Activated CD4-positive, alpha-beta T cell treated with anti-CD3 and anti-CD28 coated beads for 36 hours (primary cell): ENCODE data around the gene LIN37. TPM values are rescaled to one million over a fixed set of nuclear protein-coding genes. Genes with fewer than 3 reads are reported as not detected.
A peak's percentile ranks its signal among the peaks of the same experiment; 100 is the strongest.

ENCODE experiments used
- ATAC-seq: fragments of 200-7000 bp; cut with Tn5 transposase; one replicate; pipeline ENCODE4 v1.10.0; 2021; ENCODE audit warnings: mild to moderate bottlenecking, moderate library complexity
- CTCF ChIA-PET: fragments of 350-600 bp; sonication (Branson Sonifier 250); formaldehyde crosslinking; loops from one replicate; lab custom pipeline; 2021; ENCODE audit warnings: antibody characterized with exemption; lab: Charles Lee
- POLR2A ChIA-PET: fragments of 350-600 bp; sonication (Branson Sonifier 250); formaldehyde crosslinking; loops from one replicate; lab custom pipeline; 2021; ENCODE audit warnings: antibody characterized with exemption, inconsistent platforms; lab: Charles Lee
- DNase-seq: peaks from one replicate; pipeline ENCODE4 v3.0.0-alpha.2; 2020
- H3K27ac Mint-ChIP-seq: one replicate; pipeline ENCODE4 v1.8.0; 2021; ENCODE audit warnings: mixed read lengths
- H3K27me3 Mint-ChIP-seq: one replicate; pipeline ENCODE4 v1.8.0; 2021; ENCODE audit warnings: mixed read lengths
- H3K36me3 Mint-ChIP-seq: one replicate; pipeline ENCODE4 v1.8.0; 2021; ENCODE audit warnings: low read depth, mixed read lengths
- H3K4me1 Mint-ChIP-seq: one replicate; pipeline ENCODE4 v1.8.0; 2021; ENCODE audit warnings: mixed read lengths
- H3K4me3 Mint-ChIP-seq: one replicate; pipeline ENCODE4 v1.8.0; 2021; ENCODE audit warnings: mild to moderate bottlenecking, moderate library complexity, mixed read lengths
- H3K9me3 Mint-ChIP-seq: one replicate; pipeline ENCODE4 v1.8.0; 2021; ENCODE audit warnings: low read depth, mixed read lengths
- intact Hi-C, 2 experiments: fragments of 100-400 bp; cut with DNase I in 1 of 2; cut with micrococcal nuclease in 1 of 2; formaldehyde crosslinking; loops; one replicate each; pipeline versions ENCODE4 v1.14.2 to v1.15.1; 2022 to 2024; cut with DNase I, micrococcal nuclease
- total RNA-seq, 2 experiments: library from RNA; stranded (reverse); gene quantifications; one replicate each; pipeline ENCODE4 v1.2.3, GENCODE V29; 2021

LIN37 gene
- total RNA-seq, 2 experiments from 2014 or later = 8.4 to 12.7 TPM

- CTCF ChIA-PET = interaction anchor here (0.6 kb wide), 1 partner anchor 13 kb away, joined by 3 read pairs; no protein-coding TSS in a partner anchor
- DNase-seq (no peak), ATAC-seq (no peak)
- Mint-ChIP-seq H3K4me3 (no peak overlapping the region), H3K9me3 (no peaks in the 10 kb centered on the region), H3K27ac (no peak overlapping the region), H3K27me3 (no peaks in the 10 kb centered on the region), H3K36me3 (peaks cover 65% of the 10 kb centered on the region), H3K4me1 (no peaks in the 10 kb centered on the region)
- POLR2A ChIA-PET = interaction anchor here (0.6 to 1.1 kb wide), 2 partner anchors 9 to 13 kb away, joined by 3 to 5 read pairs; no protein-coding TSS in a partner anchor
- intact Hi-C loops = no loop called here
Observed at GRCh38 chr19:35727053-35727955, 21.1 kb upstream of the LIN37 start.

- Mint-ChIP-seq H3K4me3 (no peak overlapping the region), H3K9me3 (no peaks in the 10 kb centered on the region), H3K4me1 (no peaks in the 10 kb centered on the region), H3K27ac (no peak overlapping the region), H3K36me3 (peaks cover 61% of the 10 kb centered on the region), H3K27me3 (no peaks in the 10 kb centered on the region)
- intact Hi-C loops = no loop called here
- no peak for ATAC-seq
- no peak for DNase-seq
- ChIA-PET CTCF (interaction anchor here (0.6 kb wide), 1 partner anchor 12 kb away, joined by 3 read pairs; no protein-coding TSS in a partner anchor), POLR2A (interaction anchor here (1.1 kb wide), 1 partner anchor 10 kb away, joined by 3 read pairs; no protein-coding TSS in a partner anchor)
Observed at GRCh38 chr19:35727956-35728706, 20.2 kb upstream of the LIN37 start.

- Mint-ChIP-seq H3K9me3 (no peaks in the 10 kb centered on the region), H3K4me3 (no peak overlapping the region), H3K4me1 (no peaks in the 10 kb centered on the region), H3K27ac (no peak overlapping the region), H3K36me3 (peaks cover 59% of the 10 kb centered on the region), H3K27me3 (no peaks in the 10 kb centered on the region)
- ChIA-PET CTCF (no interaction called here), POLR2A (no interaction called here)
- DNase-seq (no peak), ATAC-seq (no peak)
- intact Hi-C loops = no loop called here
Observed at GRCh38 chr19:35729021-35729420, 19.4 kb upstream of the LIN37 start.

- Mint-ChIP-seq H3K36me3 (peaks cover 56% of the 10 kb centered on the region), H3K4me1 (no peaks in the 10 kb centered on the region), H3K9me3 (no peaks in the 10 kb centered on the region), H3K27me3 (no peaks in the 10 kb centered on the region), H3K27ac (no peak overlapping the region), H3K4me3 (no peak overlapping the region)
- intact Hi-C loops = no loop called here
- POLR2A ChIA-PET = interaction anchor here (0.7 kb wide), 2 partner anchors 10 to 11 kb away, joined by 3 to 4 read pairs; no protein-coding TSS in a partner anchor
- CTCF ChIA-PET = no interaction called here
- ATAC-seq (no peak), DNase-seq (no peak)
Observed at GRCh38 chr19:35729763-35730162, 18.6 kb upstream of the LIN37 start.

- ChIA-PET CTCF (no interaction called here), POLR2A (interaction anchor here (1.0 kb wide), 1 partner anchor 10 kb away, joined by 3 read pairs; no protein-coding TSS in a partner anchor)
- no peak for DNase-seq
- Mint-ChIP-seq H3K27me3 (no peaks in the 10 kb centered on the region), H3K9me3 (no peaks in the 10 kb centered on the region), H3K36me3 (peaks cover 50% of the 10 kb centered on the region), H3K4me1 (no peaks in the 10 kb centered on the region), H3K27ac (no peak overlapping the region), H3K4me3 (no peak overlapping the region)
- intact Hi-C loops = no loop called here
- ATAC-seq = no peak
Observed at GRCh38 chr19:35730326-35730725, 18.1 kb upstream of the LIN37 start.

GRCh38 chr19:35731353-35731752, 17.0 kb upstream of the LIN37 start:
- Mint-ChIP-seq H3K4me1 (no peaks in the 10 kb centered on the region), H3K27me3 (no peaks in the 10 kb centered on the region), H3K36me3 (peaks cover 49% of the 10 kb centered on the region), H3K9me3 (no peaks in the 10 kb centered on the region), H3K4me3 (no peak overlapping the region), H3K27ac (no peak overlapping the region)
- intact Hi-C loops = no loop called here
- CTCF ChIA-PET = no interaction called here
- no peak for DNase-seq
- no peak for ATAC-seq
- POLR2A ChIA-PET = no interaction called here

GRCh38 chr19:35731779-35732405, 16.5 kb upstream of the LIN37 start:
- Mint-ChIP-seq H3K36me3 (peaks cover 50% of the 10 kb centered on the region), H3K27me3 (no peaks in the 10 kb centered on the region), H3K27ac (no peak overlapping the region), H3K9me3 (no peaks in the 10 kb centered on the region), H3K4me3 (no peak overlapping the region), H3K4me1 (no peaks in the 10 kb centered on the region)
- no peak for DNase-seq
- ChIA-PET POLR2A (interaction anchor here (0.7 kb wide), 1 partner anchor 13 kb away, joined by 4 read pairs; no protein-coding TSS in a partner anchor), CTCF (interaction anchor here (0.6 kb wide), 1 partner anchor 35 kb away, joined by 3 read pairs; no protein-coding TSS in a partner anchor)
- intact Hi-C loops = no loop called here
- ATAC-seq = no peak

- Mint-ChIP-seq H3K27ac (no peak overlapping the region), H3K36me3 (peaks cover 49% of the 10 kb centered on the region), H3K9me3 (no peaks in the 10 kb centered on the region), H3K27me3 (no peaks in the 10 kb centered on the region), H3K4me1 (no peaks in the 10 kb centered on the region), H3K4me3 (no peak overlapping the region)
- ChIA-PET CTCF (no interaction called here), POLR2A (interaction anchor here (0.7 kb wide), 1 partner anchor 14 kb away, joined by 4 read pairs; no protein-coding TSS in a partner anchor)
- DNase-seq = no peak
- intact Hi-C loops = no loop called here
- no peak for ATAC-seq
Observed at GRCh38 chr19:35732540-35733179, 15.7 kb upstream of the LIN37 start.

- Mint-ChIP-seq H3K36me3 (peaks cover 53% of the 10 kb centered on the region), H3K27ac (peak overlapping the region; percentile 4), H3K9me3 (no peaks in the 10 kb centered on the region), H3K4me1 (no peaks in the 10 kb centered on the region), H3K4me3 (no peak overlapping the region), H3K27me3 (no peaks in the 10 kb centered on the region)
- DNase-seq (no peak), ATAC-seq (no peak)
- intact Hi-C loops = no loop called here
- ChIA-PET CTCF (no interaction called here), POLR2A (no interaction called here)
Observed at GRCh38 chr19:35733180-35734125, 14.9 kb upstream of the LIN37 start.

GRCh38 chr19:35734273-35734672, 14.1 kb upstream of the LIN37 start:
- intact Hi-C loops = no loop called here
- Mint-ChIP-seq H3K4me3 (no peak overlapping the region), H3K27me3 (no peaks in the 10 kb centered on the region), H3K36me3 (peaks cover 49% of the 10 kb centered on the region), H3K27ac (no peak overlapping the region), H3K9me3 (no peaks in the 10 kb centered on the region), H3K4me1 (no peaks in the 10 kb centered on the region)
- POLR2A ChIA-PET = no interaction called here
- DNase-seq (no peak), ATAC-seq (no peak)
- CTCF ChIA-PET = no interaction called here
